Large intestine (tissue), 3 donors: ENCODE measurements around the gene NR1I3. TPM values are rescaled to one million over a fixed set of nuclear protein-coding genes. Genes with fewer than 3 reads are reported as not detected.

Experiments used
- DNase-seq, 2 donors: peaks; one replicate each; pipeline versions ENCODE4 v3.0.0 to v3.0.0-alpha.2; 2013
- H3K27ac ChIP-seq: one replicate; pipeline ENCODE4 v1.5.1; 2013; ENCODE audit warnings: low read length
- H3K27me3 ChIP-seq: 2 replicates; pipeline ENCODE4 v1.6.1; 2013; ENCODE audit warnings: low read length; ENCODE audit not compliant: control insufficient read depth, insufficient read depth
- H3K36me3 ChIP-seq: 2 replicates; pipeline ENCODE4 v1.6.1; 2013; ENCODE audit warnings: low read length; ENCODE audit not compliant: control insufficient read depth, insufficient read depth
- H3K4me1 ChIP-seq: one replicate; pipeline ENCODE4 v1.6.1; 2013; ENCODE audit warnings: low read length; ENCODE audit not compliant: control insufficient read depth, insufficient read depth
- H3K4me3 ChIP-seq: one replicate; pipeline ENCODE4 v1.5.1; 2013; ENCODE audit warnings: low read length
- H3K9me3 ChIP-seq: one replicate; pipeline ENCODE4 v1.6.1; 2013; ENCODE audit warnings: mild to moderate bottlenecking, low read depth, low read length, moderate library complexity; ENCODE audit not compliant: control insufficient read depth
- WGBS: methylation state at CpG from one replicate; pipeline ENCODE4 v1.1.5; 2013; ENCODE audit warnings: low lambda C conversion rate; ENCODE audit not compliant: insufficient coverage; 5-methylcytosine and 5-hydroxymethylcytosine counted together
- polyA plus RNA-seq: library from polyadenylated mRNA; unstranded; fragments of 120-200 nt; gene quantifications from one replicate; pipeline ENCODE4 v1.2.1, GENCODE V29; 2013

NR1I3 gene
- polyA plus RNA-seq, 1 donor, result 13.1 TPM

- no peaks in the 10 kb centered on the region for H3K9me3 ChIP-seq
- WGBS, result 30% methylated on average over 2 of the region's 3 CpGs
- H3K36me3 ChIP-seq, result no peaks in the 10 kb centered on the region
- no peak overlapping the region for H3K4me3 ChIP-seq
- peak; percentile 49 to 59 for DNase-seq
- no peaks in the 10 kb centered on the region for H3K4me1 ChIP-seq
- no peaks in the 10 kb centered on the region for H3K27me3 ChIP-seq
- H3K27ac ChIP-seq, result peak overlapping the region; percentile 30
Measured at GRCh38 chr1:161185282-161185682, 52.7 kb downstream of the NR1I3 start.

GRCh38 chr1:161182214-161182613, 55.8 kb downstream of the NR1I3 start:
- Histone ChIP-seq H3K9me3 (no peaks in the 10 kb centered on the region), H3K27ac (no peak overlapping the region), H3K4me1 (peaks cover 4% of the 10 kb centered on the region), H3K27me3 (no peaks in the 10 kb centered on the region), H3K4me3 (no peak overlapping the region), H3K36me3 (no peaks in the 10 kb centered on the region)
- WGBS, result no CpG with 5 or more reads among the region's 1 CpG
- DNase-seq, result no peak

- Histone ChIP-seq H3K9me3 (no peaks in the 10 kb centered on the region), H3K27me3 (no peaks in the 10 kb centered on the region), H3K27ac (no peak overlapping the region), H3K4me1 (peaks cover 12% of the 10 kb centered on the region), H3K4me3 (no peak overlapping the region), H3K36me3 (peaks cover 3% of the 10 kb centered on the region)
- WGBS, result no CpG with 5 or more reads among the region's 1 CpG
- no peak for DNase-seq
Measured at GRCh38 chr1:161180639-161181038, 57.4 kb downstream of the NR1I3 start.

- Histone ChIP-seq H3K36me3 (peaks cover 12% of the 10 kb centered on the region), H3K9me3 (no peaks in the 10 kb centered on the region), H3K27me3 (no peaks in the 10 kb centered on the region), H3K4me3 (no peak overlapping the region), H3K27ac (no peak overlapping the region), H3K4me1 (peaks cover 12% of the 10 kb centered on the region)
- WGBS, result no CpG with 5 or more reads among the region's 3 CpGs
- no peak for DNase-seq
Measured at GRCh38 chr1:161179698-161180097, 58.3 kb downstream of the NR1I3 start.

Other genes with a start within 250 kb of the NR1I3 start
- gene F11R, start 217.1 kb downstream of the NR1I3 start, polyA plus RNA-seq, result 132 TPM
- gene TSTD1, start 199.2 kb downstream of the NR1I3 start, polyA plus RNA-seq, result 60.9 TPM
- gene USF1, start 192.2 kb downstream of the NR1I3 start, polyA plus RNA-seq, result 56.9 TPM
- gene ARHGAP30, start 168.3 kb downstream of the NR1I3 start, polyA plus RNA-seq, result 5.7 TPM
- 0.42 TPM for gene NECTIN4, start 148.6 kb downstream of the NR1I3 start, polyA plus RNA-seq
- gene KLHDC9, start 139.8 kb downstream of the NR1I3 start, polyA plus RNA-seq, result 5.6 TPM
- 72.5 TPM for gene PFDN2, start 120.2 kb downstream of the NR1I3 start, polyA plus RNA-seq
- 80.6 TPM for gene NIT1, start 120.1 kb downstream of the NR1I3 start, polyA plus RNA-seq
- gene DEDD, start 105.5 kb downstream of the NR1I3 start, polyA plus RNA-seq, result 33.0 TPM
- gene UFC1, start 84.2 kb downstream of the NR1I3 start, polyA plus RNA-seq, result 135 TPM
- 29.4 TPM for gene USP21, start 78.7 kb downstream of the NR1I3 start, polyA plus RNA-seq
- 26.2 TPM for gene PPOX, start 71.8 kb downstream of the NR1I3 start, polyA plus RNA-seq
- 38.4 TPM for gene B4GALT3, start 60.7 kb downstream of the NR1I3 start, polyA plus RNA-seq
- gene ADAMTS4, start 39.1 kb downstream of the NR1I3 start, polyA plus RNA-seq, result 1.2 TPM
- 125 TPM for gene NDUFS2, start 35.8 kb downstream of the NR1I3 start, polyA plus RNA-seq
- 35.9 TPM for gene FCER1G, start 22.9 kb downstream of the NR1I3 start, polyA plus RNA-seq
- 29.3 TPM for gene APOA2, start 14.6 kb downstream of the NR1I3 start, polyA plus RNA-seq
- gene TOMM40L, start 12.1 kb downstream of the NR1I3 start, polyA plus RNA-seq, result 16.2 TPM
- 9.4 TPM for gene PCP4L1, start 20.5 kb upstream of the NR1I3 start, polyA plus RNA-seq
- 10.1 TPM for gene MPZ, start 71.8 kb upstream of the NR1I3 start, polyA plus RNA-seq
- 194 TPM for gene SDHC, start 76.2 kb upstream of the NR1I3 start, polyA plus RNA-seq
- 0.15 TPM for gene CFAP126, start 129.7 kb upstream of the NR1I3 start, polyA plus RNA-seq